GM19193 (cell line): ENCODE measurements around the gene YWHAE.

Experiments used
- POLR2A ChIP-seq: IDR thresholded peaks from 4 replicates; pipeline ENCODE4 v1.6.1; 2011; ENCODE audit not compliant: insufficient read depth, insufficient read length; ENCODE audit errors: extremely low read depth

The YWHAE gene

DNA sequence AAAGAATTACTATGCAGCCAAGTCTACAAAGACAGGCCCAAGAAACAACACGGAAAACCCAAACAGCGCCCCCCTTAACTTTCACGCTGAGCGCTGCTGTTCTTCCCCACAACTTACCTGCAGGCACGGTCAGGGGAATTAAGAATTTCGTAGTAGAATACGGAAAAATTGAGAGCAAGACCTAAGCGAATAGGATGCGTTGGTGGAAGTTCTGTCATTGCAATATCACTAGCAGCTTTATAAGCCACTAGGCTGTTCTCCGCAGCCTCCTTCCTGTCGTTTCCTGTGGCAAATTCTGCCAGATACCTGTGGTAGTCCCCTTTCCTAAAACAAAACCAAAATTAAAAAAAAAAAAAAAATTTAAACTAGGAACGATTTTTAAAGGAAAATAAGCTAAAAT lies 39.0 kb downstream of the YWHAE start:
- no peak for TF ChIP-seq POLR2A

DNA sequence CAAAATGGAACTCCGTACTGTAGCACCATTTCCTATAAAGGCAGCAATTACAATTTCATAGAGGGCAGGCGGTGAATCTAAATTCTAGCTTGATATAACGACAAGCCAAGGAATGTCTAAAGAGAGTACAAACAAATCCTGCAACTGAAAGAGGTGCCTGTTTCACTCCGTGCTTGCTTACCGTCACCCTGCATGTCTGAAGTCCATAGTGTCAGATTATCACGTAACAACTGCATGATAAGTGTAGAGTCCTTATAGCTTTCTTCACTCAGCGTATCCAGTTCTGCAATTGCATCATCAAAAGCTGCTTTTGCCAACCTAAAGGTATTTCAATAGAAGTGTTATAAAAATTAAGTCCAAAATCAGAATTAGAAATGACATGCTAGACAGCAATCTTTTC lies 46.0 kb downstream of the YWHAE start:
- no peak for TF ChIP-seq POLR2A

DNA sequence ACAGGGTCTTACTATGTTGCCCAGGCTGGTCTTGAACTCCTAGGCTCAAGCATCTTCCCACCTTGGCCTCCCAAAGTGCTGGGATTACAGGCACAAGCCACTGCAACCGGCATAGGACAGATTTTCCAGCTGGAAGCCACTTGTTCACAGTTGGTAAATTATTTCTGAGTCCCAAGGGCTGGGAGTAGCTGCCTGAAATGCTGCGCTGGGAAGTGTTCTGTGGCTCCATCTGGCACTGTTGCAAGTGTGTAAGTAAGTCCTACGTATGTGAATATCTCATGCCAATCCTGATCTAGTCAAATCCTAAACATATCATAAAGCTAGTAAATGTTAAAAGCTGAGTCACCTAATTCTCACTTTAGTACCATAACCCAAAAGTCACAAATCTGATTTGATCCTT lies 48.1 kb downstream of the YWHAE start:
- TF ChIP-seq POLR2A, result no peak

DNA sequence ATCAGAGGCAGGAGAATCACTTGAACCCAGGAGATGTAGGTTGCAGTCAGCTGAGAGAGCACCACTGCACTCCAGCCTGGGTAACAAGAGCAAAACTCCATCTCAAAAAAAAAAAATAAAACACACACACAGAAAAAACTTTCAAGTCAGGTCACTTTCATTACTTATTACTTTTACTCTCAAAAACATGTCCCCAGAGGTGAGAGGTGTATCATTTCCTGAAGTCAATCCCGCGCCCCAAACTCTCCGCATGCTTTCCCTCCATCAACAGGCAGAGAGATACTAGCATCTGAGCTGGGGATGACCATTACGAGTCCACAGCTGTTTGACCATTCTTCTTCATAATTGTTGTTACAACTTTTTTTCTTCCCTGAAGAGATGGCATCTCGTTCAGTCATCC lies 48.7 kb downstream of the YWHAE start:
- no peak for TF ChIP-seq POLR2A

DNA sequence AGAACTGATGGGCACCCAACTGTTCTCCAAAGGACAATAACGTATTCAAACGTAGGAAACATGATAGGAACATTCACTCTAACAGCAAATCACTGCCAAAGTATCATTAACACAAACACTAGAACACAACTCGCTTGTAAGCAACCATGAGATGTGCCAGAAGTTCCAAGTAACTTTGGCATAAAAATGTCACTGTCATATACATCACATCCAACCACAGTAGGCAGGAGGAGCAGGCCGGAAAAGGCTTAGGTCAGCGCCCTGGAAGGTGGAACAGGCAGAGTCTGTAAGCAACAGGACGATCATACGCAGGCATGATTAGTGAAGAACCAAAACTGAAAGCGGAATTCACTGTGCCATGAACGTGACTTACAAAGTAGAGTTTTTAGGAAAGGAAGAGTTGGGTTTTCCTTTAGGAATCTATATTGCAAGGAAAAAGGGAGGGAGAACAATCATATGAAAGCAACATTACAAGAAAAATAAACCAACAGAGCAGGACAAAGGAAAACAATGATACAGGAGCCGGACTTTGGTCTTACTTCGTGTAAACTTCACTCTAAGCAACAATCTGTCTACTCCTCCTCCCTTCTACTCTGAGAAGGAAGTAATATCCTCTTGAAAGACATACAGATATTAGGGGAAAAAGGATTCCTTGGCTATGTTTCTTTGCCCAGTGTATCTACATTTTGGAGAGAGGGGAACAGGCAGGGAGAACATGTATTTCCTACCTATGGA lies 52.3 kb downstream of the YWHAE start:
- TF ChIP-seq POLR2A, result no peak

DNA sequence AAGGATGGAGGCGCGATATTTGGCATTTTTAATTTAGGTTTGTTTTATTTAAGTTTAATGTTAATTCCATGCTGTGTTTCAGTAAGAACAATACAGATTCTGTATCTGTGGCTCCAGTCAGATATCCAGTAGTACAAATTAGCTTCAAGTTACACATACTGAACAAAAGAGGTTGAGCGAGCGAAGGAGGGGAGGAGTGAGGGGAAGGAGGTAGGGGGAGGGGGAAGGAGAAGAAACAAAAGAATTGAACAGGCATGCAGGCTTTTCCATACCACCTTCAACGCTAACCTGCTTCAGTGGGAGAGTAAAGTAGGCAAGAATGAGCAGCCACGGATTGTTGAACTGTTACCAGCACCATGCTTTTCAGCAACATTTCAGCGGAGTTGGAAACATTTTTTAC lies 55.5 kb downstream of the YWHAE start:
- no peak for TF ChIP-seq POLR2A

DNA sequence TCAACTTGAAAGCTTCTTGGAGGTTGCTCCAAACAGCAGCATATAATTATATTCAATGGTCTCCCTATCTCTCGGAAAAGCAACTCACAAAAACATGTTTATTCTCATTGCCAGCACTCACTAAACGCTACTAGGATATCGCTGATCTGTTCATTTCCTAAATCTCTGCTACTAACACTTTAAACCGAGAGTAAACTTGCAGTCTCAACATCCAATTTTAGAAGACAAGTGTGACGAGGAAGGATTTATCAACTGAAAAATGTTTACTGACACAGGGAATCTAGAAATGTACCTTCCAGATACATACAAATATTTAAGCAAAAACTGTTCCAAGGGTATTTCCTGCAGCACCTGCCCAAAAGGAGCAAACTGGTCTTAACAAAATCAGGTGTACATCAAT lies 56.5 kb downstream of the YWHAE start:
- no peak for TF ChIP-seq POLR2A

DNA sequence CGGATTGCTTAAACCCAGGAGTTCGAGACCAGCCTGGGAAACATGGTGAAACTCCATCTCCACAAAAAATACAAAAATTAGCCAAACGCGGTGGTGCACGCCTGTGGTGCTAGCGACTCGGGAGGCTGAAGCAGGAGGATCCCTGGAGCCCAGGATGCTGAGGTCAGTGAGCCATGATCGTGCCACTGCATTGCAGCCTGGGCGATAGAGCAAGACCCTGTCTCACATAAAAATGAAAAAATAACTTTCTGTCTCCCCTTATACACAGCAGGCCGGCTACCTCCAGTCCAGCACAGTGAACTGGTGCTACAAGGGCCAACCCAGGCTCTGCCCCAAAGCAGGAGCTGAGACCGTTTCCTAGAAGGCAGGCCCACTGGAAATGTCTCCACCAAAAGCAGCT lies 59.7 kb downstream of the YWHAE start:
- no peak for TF ChIP-seq POLR2A

DNA sequence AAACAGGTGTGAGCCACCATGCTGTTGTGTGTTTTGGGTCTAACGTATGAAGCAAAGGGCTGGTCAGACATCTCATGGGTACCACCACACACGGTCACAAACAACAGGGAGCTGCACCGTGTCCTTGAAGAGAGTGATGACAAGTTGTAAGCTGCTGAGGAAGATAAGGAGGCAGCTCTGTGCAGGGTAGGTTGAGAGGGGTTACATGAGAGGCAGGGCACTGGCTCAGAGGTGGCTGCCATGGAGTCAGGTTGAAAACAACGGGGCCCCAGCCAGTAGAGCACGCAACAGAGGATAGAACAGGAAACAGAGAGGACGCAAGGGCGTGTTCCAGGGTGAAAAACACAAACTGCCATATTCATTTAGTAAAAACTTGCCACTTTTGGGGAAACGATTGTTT lies 68.3 kb downstream of the YWHAE start:
- TF ChIP-seq POLR2A, result no peak

DNA sequence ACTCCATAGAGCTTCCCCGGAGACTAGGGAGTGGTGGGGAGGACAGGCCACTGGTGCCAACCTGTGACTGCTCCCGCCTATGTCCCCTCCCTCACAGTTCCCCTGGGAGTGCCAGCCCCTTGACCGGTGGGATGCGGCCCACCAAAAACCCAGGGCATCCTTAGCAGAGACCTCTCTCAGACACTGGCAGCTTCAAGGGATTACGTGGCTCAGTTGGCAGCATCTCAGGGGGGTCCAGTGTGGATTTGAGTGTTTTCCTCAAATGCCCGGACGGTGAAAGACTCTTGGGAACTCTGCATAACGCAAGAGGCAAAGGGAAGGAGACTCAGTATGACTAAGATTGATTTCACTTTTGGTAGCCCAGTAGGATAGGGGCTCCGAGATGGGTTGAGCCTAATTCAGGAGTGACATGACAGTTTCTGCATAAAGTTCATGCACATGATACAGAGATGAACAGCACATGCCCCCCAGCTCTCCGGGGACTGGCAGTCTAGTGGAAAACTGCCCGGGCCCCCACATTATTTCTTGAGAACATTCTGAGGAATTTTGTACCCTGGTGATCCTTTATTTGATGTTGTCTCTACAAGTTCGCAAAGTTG lies 70.2 kb downstream of the YWHAE start:
- TF ChIP-seq POLR2A, result no peak

DNA sequence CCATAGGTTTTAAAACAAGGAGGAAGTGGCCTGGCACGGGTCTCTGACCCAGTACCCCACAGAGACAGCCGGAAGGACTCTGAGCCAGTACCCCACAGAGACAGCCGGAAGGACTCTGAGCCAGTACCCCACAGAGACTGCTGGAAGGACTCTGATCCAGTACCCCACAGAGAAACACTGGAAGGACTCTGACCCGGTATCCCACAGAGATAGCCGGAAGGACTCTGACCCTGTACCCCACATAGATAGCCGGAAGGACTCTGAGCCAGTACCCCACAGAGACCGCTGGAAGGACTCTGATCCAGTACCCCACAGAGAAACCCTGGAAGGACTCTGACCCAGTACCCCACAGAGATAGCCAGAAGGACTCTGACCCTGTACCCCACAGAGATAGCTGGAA lies 71.6 kb downstream of the YWHAE start:
- no peak for TF ChIP-seq POLR2A

DNA sequence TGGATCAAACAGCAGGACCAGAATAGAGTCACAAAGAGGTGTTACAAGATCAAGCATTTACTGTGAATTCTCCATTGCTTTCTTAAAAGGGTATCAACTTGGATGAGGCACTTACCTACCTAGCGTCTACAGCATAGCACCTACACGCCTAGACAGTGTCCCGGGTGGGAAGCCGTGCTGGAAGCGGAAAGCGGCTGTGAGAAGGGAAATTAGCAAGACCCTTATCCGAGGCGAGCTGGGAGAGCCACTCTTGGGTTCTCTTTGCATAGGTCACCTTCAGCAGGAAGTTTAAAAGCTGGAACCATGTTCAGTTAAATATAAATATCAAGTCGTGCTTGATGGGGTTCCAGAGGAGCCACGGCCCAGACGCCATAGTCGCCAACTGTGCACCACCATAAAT lies 74.3 kb downstream of the YWHAE start:
- TF ChIP-seq POLR2A, result no peak

DNA sequence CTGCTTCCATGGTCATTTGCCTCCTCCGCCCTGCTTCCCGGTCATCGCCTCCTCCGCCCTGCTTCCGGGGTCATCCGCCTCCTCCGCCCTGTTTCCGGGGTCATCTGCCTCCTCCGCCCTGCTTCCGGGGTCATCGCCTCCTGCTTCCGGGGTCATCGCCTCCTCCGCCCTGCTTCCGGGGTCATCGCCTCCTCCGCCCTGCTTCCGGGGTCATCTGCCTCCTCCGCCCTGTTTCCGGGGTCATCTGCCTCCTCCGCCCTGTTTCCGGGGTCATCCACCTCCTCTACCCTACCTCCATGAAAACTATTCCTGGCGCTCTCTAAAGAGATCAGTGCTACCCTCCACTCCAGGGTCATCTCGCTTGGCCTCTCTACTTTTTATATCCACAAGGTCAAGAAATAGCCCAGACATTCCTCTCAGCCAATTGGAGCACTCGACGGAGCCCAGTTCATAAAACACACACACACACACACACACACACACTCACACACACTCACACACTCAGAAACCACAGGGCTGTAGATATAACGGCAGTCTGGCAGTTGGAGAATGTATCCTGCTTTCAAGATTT lies 75.7 kb downstream of the YWHAE start:
- TF ChIP-seq POLR2A, result no peak

DNA sequence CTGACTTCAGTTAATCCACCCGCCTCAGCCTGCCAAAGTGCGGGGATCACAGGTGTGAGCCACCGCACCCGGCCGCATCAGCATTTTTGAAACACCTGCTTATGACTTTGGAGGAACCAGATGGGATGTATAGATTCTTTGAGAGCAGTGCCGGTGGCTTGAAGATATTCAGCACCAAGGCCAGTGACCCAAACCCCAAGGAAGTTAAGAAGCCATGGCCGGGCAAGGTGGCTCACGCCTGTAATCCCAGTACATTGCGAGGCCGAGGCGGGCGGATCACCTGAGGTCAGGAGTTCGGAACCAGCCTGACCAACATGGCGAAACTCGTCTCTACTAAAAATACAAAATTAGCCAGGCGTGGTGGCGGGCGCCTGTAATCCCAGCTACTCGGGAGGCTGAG lies 76.7 kb downstream of the YWHAE start:
- no peak for TF ChIP-seq POLR2A

DNA sequence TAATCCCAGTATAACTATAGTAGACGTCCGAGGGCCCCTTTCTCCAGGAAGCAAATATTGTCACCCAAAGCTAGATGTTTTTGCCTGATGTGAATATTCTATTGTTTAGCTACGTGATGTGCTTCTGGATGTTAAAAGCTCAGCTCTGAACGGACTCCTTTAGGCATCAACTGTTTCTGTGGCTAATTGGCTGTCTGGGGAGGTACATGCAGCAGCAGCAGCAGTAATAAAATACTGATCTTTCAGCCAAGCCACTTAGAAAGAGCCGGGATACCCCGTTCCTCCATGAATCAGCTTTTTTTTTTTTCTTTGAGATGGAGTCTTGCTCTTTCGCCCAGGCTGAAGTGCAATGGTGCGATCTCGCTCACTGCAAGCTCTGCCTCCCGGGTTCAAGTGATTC lies 77.5 kb downstream of the YWHAE start:
- no peak for TF ChIP-seq POLR2A

DNA sequence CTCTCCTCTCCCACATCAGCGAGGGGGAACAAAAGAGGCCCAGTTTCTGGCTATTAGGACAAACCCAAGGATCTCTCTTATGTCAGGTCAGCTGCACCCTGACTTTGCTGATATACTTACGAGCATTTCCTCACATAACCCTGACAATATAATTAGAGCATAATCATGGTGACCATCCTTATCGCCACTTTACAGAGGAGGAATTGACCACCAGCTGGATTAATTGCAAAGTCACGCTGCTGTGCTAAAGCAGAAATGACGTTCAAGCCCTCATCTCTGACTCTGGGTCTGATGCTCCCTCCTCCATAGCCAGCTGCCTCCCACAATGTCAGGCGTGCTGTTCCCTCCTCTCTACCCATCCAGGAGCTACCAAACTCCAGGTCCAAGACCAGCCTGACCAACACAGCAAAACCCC lies 78.0 kb downstream of the YWHAE start:
- no peak for TF ChIP-seq POLR2A
